GM19467 (cell line): ENCODE measurements around the gene SPTAN1.
"Not testable (repeated sequence)": the region's sequence is repeated elsewhere in the genome, so short reads cannot be mapped to it uniquely, and the experiment has no call there.

Source experiments
- ATAC-seq: cut with Tn5 transposase; IDR thresholded peaks from one replicate; pipeline ENCODE4 v1.9.1; 2021; ENCODE audit warnings: mild to moderate bottlenecking, moderate library complexity; ENCODE audit not compliant: unreplicated experiment

Gene SPTAN1

DNA sequence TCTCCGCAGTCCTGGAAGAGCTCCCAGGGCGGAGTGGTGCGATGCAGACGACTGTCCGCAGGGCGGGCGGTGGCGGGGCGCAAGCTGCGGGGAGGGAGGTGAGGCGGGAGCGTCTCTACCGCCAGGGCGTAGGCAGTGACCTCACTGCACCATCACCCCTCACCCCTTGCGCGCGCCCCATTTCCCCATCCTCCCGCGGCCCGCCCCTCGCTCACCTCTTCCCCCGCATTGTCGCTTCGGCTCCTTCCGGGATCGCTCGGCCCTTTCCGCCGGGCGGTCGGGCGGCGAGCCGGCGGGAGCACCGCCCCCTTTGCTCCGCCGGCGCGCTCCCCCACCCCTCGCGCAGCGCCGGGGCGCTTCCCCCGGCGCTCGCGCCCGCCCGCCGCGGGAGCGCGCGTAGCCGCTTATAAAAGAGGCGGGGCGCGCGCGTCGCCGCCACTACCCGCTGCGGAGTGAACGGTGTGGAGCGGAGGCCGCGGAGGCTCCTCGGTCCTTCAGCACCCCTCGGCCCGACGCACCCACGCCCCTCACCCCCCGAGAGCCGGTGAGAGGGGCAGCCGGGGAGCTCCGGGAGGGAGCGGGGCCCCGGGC lies at the start of gene SPTAN1:
Gene SPTAN1, plus strand, starts transcription at position 435 of the 591 bp plus-strand sequence. CDS start 14,154 bp downstream, outside the sequence.
- peak; percentile 77 for ATAC-seq

DNA sequence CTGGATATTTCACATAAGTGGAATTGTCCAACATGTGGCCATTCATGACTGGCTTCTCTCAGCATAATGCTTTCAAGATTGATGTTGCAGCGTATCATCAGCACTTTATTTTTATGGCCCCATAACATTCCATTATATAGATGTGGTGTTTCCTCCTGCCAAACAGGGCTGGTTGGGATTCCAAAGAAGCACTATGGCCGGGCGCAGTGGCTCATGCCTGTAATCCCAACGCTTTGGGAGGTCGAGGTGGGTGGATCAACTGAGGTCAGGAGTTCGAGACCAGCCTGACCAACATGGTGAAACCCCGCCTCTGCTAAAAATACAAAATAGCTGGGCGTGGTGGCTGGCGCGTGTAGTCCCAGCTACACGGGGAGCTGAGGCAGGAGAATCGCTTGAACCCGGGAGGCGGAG lies 49.0 kb upstream of the SPTAN1 start:
- not testable (repeated sequence) for ATAC-seq

DNA sequence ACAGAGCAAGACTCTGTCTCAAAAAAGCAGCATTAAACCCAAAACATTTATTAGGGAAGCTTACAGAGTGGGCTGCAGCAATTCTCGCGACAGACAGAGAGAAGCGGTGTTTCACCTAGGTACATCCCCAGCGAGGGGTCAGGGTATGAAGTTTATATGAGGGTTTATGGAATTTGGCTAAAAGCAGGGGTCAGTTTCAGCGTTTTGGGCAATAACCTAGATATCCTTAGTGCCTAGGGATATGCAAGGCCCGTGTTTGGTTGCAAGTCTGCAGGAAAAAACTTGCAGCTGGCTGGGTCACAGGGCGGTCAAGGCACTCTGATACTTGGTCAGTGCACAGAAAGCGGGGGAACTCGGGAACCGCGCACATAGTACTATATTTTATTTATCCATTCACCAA lies 48.5 kb upstream of the SPTAN1 start:
- ATAC-seq = no peak

DNA sequence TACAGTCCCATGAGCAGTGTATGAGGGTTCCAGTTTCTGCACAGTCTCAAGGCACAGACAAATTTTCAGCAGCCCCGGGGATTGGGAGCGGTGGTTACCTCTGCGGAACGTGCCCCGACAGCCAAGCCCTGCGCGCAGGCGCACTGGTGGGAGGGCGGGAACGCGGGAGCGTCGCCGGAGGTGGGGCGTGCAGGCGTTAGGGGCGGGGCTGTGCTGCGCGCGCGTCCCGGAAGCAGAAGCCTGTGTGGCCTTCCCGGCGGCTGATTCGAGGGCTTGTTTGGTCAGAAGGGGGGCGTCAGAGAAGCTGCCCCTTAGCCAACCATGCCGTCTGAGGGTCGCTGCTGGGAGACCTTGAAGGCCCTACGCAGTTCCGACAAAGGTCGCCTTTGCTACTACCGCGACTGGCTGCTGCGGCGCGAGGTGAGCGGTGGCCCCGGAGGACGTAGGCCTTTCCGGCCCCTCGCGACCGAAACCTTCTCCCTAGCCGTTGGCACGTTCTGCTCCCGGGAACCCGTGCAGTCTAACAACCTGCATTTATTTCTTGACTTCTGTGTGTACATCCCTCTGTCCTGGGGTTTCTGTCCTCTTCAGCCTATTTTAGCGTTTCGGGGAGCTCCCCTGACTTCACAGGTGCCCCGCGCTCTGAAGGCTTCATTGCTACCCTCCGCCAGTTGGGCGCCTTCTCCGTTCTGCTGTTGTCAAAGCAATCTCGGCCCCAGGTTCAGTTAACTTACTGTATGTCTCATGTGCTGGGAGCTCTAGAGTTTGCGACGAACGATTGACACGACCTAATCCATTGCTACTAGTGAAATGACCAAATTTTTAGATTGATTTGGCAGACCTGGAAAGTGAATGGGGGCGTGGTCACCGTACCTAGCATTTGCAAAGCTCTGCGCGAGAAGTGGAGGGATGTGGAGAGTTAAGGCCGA lies 47.6 kb upstream of the SPTAN1 start, which contains the start of gene GLE1:
Gene GLE1, plus strand, starts transcription at position 235 of the 929 bp plus-strand sequence. Its CDS starts 87 bp downstream, at position 322.
- ATAC-seq = peak; percentile 84

DNA sequence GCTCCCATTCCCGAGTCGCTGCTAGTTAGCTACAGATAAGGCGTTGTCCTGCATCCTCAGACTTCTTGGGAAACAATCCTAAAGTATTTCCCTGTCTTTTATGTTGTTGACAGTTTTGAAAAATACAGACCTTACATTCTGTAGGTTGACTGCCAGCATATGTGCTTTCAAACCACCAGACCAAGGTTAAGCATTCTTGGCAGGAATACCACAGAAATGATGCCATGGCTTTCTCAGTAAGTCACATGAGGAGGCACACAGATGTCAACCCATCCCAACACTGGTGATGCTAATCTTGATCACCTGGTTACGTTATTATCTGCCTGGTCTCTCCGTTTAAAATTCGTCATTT lies 47.0 kb upstream of the SPTAN1 start:
- no peak for ATAC-seq

DNA sequence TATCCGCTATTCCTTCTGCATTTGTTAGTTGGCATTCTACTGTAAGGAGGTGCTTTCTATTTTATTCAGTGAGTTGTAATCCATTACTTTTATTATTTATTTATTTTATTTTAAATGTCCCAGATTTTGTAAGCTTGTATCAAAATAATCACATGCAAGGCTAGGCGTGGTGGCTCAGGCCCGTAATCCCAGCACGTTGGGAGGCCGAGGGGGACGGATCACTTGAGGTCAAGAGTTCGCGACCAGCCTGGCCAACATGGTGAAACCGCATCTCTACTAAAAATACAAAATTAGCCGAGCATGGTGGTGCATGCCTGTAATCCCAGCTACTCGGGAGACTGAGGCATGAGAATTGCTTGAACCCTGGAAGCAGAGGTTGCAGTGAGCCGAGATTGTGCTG lies 46.5 kb upstream of the SPTAN1 start:
- not testable (repeated sequence) for ATAC-seq

DNA sequence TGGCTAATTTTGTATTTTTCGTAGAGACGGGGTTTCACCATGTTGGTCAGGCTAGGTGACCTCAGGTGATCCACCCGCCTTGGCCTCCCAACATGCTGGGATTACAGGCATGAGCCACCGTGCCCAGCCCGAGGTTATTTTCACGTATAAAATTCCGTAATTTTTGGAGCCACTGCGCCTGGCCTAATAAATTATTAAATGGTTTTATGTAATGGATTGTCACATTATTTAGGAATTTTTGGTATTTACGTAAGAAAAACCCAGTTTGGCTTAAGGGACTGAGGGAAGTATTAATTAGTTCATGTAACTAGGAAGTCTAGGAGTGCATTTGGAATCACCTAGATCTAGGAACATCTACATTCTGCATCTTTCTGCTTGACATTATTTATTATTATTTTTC lies 39.6 kb upstream of the SPTAN1 start:
- ATAC-seq = no peak

DNA sequence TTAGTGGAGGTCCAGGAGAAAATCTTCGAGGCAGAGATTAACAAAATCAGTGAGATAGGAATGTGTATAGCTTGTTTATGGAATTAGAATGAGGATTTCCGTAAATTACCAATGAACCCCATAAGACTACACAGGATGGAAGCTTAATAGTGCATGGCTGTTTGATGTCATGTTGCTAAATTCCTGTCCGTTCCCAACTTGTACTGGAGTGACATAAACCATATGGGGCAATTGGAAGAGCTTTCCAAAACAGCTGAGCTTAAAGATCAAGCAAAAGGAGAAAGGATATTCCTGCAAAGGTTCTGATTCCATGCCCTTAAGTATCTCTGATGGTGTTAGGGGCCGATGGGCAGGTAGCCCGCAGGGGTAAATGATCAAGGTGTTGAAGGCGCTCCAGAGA lies 30.4 kb upstream of the SPTAN1 start:
- no peak for ATAC-seq

DNA sequence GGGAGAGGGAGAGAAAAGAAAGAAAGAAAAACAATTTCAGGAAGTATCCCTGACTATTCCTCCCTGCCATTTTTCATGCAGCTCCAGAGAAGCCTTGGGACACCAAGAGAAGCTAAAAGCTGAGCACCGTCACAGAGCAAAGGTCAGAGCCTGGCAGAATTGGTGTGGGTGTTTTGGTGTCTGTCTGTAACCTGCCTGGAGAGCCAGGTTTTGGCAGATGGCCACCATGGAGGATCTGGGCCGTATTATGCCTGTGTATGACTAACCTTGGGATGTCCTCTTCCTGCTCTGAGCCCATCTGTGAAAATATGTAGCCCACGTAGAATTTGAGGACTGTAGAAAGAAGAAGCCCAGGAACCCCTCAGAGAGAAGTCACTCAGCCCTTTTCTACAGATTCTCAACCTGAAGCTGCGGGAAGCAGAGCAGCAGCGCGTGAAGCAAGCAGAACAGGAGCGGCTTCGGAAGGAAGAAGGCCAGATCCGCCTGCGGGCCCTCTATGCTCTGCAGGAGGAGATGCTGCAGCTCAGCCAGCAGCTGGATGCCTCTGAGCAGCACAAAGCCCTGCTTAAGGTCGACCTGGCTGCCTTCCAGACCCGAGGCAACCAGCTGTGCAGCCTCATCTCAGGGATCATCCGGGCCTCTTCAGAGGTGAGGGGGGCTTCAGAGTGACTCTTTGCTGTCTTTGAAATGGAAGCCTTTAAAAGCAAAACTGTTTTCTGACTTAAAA lies 29.0 kb upstream of the SPTAN1 start:
- no peak for ATAC-seq

DNA sequence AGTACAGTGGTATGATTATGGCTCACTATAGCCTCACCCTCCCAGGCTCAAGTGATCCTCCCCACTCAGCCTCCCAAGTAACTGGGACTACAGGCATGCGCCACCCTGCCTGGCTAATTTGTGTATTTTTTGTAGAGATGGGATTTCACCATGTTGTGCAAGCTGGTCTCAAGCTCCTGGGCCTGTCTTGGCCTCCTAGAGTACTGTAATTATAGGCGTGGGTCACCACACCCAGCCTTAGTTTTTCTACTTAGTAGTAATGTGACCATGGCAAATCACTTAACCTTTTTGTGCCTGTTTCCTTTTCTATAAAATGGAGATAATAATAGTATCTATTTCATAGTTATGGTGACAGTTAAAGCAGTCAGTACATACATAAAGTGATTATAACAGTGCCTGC lies 25.7 kb upstream of the SPTAN1 start:
- no peak for ATAC-seq

DNA sequence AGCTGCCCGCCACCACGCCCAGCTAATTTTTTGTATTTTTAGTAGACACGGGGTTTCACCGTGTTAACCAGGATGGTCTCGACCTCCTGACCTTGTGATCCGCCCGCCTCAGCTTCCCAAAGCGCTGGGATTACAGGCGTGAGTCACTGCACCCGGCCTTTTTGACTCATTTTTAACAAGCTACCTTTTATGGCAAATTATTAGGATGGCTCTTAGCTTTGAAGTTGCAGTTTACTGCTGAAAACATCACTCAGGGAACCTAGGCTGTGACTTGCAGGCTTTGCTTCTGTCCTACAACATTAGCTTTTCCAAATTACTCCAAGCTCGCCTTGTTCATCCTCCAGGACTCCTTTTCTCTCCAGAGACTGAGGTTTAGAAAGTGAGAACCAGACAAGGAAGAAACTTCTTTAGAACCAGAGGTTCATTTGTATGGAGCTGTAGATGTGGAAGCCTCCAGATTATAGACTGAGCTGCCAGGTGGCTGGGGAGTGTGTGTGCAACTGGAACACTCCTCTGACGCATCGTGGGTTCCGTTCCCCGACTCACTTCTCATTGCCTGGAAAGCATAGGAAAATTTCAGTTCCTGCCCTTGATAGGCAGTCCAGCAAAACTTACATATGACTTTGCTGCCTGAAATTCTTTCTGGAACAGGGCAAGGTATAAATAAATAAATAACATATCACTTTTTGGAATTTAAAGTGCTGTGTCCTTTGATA lies 23.8 kb upstream of the SPTAN1 start:
- no peak for ATAC-seq

DNA sequence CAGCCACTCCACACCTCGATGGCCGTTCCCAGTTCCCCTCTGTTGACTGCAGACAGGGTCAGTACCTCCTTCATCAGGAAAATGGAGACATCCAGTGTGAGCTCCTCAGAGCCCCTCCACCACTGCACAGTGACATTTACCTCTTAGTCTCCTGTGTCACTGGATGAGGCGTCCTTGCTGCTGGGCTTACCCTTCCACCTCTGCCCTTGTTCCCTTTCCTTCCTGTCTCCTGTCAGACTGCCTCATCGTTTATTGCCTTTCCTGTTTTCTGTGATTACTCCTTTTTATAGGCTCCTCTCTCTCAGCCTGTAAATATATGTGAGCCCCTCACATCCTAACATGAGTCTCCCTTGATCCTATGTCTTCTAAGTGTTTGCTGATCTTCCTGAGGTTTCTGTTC lies 23.2 kb upstream of the SPTAN1 start:
- ATAC-seq = no peak

DNA sequence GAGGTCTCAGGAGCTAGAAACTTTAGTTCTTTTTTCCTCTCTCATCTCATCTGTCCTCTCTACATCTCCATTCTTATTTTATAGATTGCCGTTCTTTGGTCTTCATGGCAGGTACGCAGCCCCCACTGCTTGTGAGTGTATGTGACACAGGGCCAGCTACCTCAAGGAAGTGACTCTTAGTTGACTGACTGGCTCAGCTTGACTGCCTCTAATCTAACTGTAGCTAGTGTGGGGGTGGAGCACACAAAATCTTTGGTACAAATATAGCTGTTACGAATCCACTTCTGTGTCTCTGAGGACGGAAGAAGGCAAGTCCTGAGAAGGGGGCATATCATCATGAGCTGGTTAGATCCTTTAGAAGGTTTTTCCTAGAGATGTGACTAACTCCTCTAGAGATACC lies 19.8 kb upstream of the SPTAN1 start:
- no peak for ATAC-seq

DNA sequence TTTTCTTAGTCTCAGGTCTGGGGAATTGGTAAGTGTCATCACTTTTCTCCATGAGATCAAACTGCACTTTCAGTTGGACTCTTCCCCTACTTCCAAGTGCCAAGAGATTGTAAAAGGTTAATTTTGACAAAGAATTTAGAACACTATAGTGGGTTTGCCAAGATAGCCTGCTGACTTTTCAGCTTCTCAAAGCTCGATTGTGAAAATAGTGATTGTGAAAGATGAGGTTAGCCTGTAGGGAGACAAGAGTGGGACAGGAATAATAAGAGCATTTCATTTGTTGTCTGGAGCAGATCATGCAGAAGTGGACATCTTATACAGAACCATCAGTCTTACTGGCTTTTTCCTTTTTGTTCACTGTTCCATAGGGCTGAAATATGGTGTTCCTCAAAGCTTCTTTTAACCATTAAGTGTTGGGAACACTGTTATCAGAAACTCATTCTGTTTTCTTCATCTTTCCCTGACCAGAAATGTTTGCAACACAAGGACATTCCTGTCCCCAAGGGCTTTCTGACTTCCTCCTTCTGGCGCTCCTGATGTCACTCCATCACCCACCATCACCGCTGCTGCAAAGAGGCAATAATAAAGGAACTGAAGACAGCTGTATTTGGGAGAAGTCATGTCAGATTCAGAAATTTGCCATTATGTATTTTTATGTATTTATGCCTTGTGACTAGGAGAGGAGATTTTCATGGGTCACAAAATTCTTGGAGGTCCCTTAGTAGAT lies 11.6 kb upstream of the SPTAN1 start:
- no peak for ATAC-seq

DNA sequence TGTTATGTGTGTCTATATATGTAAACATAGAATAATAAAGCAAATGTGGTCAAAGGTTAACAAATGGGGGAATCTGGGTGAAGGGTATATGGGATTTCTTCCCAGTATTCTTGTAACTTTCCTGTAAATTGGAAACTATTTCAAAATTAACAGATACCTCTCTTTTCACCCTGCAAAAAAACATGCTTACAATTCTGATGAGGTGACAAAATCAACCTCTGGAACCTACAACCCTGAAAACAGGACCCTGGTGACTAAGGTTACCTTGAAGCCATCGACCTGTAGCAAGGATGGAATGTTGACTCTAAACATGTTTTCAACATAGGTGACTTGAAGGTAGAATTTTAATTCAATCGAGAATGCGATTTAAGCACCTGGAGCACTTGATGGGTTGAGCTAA lies 5.9 kb upstream of the SPTAN1 start:
- no peak for ATAC-seq

DNA sequence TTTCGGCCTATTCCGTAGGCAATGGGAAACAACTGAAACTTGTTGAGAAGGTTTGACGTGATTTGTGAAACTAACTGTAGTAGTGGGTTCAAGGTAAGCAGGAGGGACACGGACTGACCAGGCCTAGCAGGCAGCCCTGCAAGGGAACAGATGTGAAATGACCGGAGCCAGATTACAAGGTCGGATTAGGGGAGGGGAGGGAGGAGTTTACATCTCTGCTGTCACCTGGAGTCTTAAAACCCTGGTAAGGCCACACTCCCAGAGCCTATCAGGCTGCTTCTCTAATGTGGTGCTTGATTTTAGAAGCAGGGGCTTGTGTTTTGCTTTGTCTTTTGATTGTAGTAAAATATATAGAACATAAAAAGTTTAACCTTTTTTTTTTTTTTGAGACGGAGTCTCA lies 3.5 kb upstream of the SPTAN1 start:
- ATAC-seq = no peak

DNA sequence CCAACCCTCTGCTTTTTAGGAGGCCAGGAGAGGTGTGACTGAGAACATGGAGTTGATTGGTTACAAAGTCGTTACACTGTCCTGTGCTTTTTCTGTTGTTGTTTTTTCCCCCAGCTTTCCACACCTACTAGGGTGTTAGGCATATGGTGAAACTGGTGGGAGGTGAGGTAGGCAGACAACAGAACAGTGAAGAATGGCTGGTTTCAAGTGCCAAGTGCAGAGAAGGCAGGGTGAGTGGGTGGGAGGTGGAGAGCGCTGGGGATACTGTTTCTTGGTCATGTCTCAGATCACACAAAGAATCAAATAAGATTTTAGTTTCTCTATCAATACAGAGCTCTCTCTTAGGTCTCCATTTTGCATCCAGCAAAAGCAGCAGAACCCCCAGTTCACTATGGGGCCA lies 2.2 kb upstream of the SPTAN1 start:
- no peak for ATAC-seq

DNA sequence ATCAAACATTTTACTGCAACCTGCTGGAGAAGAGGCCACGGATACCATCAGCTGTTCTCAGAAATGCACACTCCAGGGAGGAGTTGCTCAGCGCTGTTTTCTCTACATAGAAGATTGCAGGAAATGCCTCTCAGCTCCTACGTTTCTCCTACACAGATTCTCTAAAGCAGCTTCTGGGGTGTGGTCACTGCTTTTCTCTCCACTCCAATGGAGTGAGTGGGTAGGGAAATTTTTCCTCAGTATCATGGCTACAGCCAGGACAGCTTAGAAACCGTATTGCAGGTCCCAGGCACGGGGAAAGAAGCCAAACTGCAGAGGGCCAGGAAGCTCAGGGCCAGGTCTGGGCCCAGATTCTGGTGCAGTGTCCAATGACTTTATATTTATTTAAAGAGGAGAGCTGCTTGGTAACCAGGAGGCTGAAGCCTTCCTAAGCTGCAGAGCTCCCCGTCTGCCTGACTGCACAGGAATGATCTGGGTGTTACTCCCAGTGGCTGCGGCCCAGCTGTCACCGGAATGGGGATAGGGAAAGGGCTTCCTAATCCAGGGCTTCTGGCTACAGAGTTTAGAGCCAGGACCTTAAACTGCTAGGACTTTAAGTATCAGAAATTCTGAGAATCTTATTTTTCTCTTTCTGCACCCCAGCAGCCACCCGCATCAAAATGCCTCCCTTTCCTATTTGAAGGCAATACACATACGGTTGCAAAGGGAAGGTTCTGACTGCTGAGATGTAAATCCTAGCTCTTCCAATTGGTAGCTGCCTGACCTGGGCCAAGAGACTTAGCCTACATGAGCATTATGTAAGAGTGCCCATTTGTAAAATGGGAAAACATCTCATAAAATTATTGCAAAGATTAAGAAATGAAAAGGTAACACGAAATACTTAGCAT lies 1.4 kb upstream of the SPTAN1 start:
- ATAC-seq = no peak

DNA sequence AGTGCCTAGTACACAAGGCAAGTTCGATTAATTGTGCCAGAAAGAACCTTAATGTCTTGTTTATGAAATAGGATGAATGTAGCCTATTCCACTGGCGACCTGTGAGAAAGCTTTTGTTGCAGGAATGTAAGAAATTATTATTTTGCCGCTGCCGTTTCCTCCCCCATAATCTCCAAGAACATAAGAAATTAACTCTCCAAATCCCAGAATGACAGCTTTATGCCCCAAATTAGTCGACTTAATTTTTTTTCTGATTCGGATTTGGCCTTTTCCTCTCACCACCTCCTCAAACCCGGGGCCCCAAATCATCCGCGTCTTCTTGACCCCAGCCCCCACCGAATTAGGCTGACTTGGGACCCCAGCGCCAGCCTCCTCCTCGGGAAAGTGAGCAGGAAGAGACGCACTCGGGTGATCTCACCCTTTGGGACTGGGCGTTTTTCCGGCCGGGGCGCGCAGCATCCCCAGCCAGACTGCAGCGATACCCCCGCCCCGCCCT lies 682 bp upstream of the SPTAN1 start:
- ATAC-seq = no peak
